LoVo (cell line): ENCODE measurements around the gene LMOD1.
"Not testable (repeated sequence)": the region's sequence is repeated elsewhere in the genome, so short reads cannot be mapped to it uniquely, and the experiment has no call there.

Experiments
- DNase-seq: peaks from one replicate; pipeline ENCODE4 v3.0.0-alpha.2; 2016; ENCODE audit warnings: low spot score

The LMOD1 gene

DNA sequence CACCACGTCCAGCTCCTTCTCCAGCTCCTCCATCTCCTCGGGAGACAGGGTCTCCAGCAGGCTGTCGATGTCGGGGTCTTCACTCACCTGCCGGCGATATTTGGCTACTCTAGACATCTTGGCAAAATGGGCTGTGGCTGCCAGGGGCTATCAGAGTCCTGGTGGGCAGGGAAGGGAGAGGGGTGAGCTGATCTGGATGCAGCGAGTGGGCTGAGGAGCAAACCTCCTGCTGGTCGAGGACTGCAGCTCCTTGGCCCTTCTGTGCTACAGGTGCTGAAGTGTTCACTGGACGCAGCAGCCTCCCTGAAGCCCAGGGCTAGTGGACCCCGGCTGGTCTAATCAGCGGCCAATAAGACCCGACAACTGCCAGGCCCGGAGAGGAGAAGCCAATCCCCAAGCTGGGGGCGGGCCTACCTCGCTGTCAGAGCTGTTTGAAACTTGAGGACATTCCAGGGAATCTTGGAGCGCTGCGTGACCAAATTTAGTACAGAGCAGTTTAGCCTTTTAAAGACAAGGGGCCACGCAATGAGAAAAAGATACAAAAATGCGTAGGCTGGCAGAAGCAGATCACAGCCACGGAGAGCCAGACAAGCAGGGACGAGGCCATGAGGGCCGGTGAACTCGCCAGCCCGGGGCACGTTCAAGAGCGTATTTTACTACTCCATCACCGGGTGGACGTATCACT lies at the start of gene LMOD1:
LMOD1 (minus strand) TSS at position 325 of the 685 bp plus-strand sequence; CDS start at position 117, 208 bp downstream.
- no peak for DNase-seq

DNA sequence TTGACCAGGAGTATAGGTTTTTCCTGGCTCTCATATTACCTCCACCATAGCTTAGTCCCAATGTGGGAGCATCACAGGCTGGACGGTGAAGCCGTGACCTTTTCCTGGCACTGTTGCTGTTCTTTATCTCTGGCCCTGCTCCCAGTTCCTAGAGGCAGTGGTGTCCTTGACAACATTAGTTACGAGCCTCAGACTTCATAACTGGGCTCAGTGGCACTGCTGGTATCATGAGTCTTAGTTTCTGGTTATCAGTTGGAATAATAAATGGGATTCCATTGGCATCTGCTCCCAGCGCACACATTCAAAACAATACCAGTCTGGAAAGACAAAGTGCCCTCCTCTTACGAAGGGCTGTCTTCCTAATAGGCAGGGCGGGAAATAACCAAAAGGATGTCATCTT lies 44.1 kb upstream of the LMOD1 start:
- no peak for DNase-seq

DNA sequence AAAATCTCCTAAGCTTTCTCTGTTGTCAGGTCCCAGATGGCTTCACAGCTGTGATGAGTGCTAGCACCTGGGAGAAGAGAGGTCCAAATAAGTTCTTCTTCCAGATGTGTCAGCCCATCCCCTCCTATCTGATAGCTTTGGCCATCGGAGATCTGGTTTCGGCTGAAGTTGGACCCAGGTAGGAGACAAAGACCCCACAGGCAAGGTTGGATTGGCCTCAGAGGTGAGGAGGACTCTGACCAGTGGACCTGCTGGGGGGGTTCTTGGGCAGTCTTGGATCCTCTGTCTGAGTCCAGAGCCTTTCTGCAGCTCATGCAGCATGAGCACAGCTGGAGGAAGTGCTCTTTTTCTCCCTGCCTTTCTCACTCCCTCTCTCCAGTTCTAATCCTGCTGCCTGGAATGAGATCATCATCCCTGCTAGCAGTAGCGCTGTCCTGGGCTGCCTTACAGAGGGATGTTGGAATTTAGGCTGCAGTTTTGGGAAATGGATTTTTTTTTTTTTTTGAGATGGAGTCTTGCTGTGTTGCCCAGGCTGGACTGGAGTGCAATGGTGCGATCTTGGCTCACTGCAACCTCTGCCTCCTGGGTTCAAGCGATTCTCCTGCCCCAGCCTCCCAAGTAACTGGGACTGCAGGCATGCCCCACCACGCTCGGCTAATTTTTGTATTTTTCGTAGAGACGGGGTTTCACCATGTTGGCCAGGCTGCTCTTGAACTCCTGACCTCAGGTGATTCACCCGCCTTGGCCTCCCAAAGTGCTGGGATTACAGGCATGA lies 43.2 kb upstream of the LMOD1 start:
- DNase-seq, result no peak

DNA sequence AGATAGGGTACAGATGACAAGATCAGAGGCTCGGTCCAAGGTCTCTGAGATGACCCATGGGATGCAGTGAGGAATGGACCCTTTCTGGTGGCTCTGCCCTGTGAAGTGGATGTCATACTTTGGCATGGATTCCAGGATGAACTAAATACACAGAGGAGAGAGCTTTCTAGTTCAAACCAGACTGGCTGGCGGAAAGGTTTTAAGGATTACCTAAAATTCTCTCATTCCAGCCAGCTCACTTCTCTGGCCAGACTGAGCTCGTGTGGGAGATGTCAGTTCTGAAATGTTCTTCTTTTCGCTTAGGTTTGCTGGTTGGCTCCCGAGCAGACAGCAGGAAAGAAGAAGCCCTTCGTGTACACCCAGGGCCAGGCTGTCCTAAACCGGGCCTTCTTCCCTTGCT lies 42.3 kb upstream of the LMOD1 start:
- DNase-seq, result no peak

DNA sequence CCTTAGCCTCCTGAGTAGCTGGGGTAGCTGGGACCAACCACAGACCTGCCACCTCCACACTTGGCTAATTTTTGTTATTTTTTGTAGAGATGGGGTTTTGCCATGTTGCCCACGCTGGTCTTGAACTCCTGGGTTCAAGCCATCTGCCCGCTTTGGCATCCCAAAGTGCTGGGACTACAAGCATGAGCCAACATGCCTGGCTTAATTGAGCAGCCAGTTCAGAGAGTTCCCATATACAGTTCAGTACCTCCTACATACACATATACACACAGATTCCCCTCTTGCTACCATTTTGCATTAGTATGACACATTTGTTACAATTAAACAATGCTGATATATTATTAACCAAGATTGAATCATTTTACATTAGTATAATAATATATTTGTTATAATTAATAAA lies 39.0 kb upstream of the LMOD1 start:
- DNase-seq, result no peak

DNA sequence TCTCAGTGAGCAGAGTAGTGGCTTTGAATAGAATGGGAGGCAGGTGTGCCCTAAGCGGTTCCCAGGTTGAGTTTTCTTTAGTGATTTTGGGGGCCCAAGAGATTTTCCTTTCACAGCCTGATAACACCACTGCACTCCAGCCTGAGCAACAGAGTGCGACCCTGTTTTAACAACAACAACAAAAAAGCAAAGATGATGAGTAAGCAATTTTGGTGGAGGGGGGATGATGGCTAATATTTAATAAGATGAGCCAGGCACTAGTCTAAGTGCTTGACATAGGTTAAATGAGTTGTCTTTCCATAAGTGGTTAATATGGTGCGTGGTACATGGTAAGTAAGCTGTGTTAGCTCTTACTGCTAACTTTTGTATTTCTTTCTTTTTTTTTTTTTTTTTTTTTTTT lies 38.1 kb upstream of the LMOD1 start:
- DNase-seq, result no peak

DNA sequence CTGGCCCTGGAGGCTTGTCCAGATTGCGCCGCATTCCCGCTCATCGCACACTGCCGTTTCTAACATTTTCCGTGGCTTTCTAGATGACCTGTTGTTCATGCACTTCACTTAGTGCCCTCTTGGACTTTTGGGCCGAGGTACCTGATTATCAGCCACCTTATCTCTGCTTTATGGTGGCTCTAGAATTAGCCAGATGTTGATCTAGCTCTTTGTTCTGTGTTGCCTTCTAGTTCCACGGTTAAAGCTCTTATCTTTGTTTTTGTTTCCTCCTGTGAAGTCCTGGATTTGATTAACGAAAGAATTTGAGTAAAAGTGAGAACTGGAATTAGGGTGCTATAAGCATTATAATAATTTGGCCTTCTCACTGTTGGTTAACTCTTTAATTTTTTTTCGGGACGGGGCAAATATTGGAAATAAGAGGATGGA lies 37.0 kb upstream of the LMOD1 start:
- DNase-seq, result no peak

DNA sequence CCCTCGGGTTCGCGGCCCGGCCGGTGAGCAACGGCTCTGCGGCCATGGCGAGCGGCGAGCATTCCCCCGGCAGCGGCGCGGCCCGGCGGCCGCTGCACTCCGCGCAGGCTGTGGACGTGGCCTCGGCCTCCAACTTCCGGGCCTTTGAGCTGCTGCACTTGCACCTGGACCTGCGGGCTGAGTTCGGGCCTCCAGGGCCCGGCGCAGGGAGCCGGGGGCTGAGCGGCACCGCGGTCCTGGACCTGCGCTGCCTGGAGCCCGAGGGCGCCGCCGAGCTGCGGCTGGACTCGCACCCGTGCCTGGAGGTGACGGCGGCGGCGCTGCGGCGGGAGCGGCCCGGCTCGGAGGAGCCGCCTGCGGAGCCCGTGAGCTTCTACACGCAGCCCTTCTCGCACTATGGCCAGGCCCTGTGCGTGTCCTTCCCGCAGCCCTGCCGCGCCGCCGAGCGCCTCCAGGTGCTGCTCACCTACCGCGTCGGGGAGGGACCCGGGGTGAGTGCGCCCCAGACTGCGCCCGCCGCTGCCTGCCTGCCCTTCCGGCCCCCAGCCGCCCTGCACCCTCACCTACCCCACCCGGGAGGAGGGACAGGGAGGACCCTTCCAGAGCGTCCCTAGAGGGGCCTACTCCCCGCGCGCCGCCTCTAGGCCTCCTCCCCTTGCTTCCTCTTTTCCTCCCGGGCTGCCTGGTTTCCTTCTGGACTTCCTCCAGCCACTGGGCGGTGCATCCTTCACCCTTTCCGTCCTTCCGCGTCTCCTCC lies 36.5 kb upstream of the LMOD1 start, which contains the start of gene RNPEP:
RNPEP (plus strand) TSS at position 26 of the 757 bp plus-strand sequence; CDS start at position 45, 19 bp downstream.
- DNase-seq, result peak; percentile 78

DNA sequence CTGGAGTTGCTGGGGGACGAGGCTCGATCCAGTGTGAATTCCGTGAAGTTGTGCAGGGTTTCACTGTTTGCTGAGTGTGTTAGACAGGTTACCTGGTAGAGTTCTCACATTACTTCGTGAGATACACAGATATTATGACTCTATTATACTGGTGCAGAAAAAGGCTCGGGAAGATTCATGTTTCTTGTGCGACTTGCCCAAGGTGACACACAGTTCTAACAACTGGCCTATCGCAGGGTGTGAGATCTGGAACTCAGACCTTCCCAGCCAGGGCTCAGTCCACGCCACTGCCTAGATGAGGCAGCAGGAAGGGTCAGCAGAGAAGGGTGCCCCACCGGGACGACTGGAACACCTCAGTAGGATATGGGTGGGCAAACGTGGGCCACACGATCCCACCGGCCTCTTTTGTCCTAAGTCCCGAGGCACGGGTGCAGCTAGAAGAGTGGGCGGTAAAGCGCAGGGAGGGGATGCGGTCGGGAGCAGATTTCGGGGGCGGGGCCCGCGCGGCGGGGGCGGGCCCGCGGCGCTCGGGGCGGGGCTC lies 35.8 kb upstream of the LMOD1 start:
- DNase-seq, result peak; percentile 81

DNA sequence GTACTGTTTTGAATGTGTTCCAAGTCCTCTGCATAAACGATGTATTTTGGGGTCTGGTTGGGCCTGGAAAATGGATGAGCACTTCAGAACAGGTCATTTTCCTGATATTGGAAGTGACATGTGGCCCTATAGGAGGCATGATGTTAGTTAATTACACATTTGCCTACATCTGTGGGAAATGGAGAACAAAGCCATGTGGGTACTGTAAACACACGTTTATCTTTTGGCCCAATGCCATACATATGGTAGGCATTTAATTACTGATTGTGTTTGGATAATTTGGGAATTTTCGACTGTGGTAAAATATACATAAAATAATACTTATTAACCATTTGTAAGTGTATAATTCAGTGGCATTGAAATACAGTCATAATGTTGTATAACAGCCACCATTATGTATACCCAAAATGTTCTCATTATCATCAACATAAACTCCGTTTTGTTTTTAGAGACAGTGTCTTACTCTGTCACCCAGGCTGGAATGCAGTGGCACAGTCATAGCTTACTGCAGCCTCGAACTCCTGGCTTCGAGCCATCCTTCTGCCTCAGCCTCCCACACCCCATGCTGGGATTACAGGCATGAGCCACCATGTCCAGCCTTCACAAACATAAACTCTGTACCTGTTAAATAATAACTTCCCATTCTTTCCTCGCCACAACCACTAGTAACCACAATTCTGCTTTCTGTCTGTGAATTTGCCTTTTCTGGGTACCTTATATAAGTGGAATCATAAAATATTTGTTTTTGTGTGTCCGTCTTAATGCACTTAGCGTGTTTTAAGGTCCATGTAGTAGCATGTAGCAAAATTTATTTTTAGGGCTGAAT lies 24.2 kb upstream of the LMOD1 start:
- peak; percentile 26 for DNase-seq

DNA sequence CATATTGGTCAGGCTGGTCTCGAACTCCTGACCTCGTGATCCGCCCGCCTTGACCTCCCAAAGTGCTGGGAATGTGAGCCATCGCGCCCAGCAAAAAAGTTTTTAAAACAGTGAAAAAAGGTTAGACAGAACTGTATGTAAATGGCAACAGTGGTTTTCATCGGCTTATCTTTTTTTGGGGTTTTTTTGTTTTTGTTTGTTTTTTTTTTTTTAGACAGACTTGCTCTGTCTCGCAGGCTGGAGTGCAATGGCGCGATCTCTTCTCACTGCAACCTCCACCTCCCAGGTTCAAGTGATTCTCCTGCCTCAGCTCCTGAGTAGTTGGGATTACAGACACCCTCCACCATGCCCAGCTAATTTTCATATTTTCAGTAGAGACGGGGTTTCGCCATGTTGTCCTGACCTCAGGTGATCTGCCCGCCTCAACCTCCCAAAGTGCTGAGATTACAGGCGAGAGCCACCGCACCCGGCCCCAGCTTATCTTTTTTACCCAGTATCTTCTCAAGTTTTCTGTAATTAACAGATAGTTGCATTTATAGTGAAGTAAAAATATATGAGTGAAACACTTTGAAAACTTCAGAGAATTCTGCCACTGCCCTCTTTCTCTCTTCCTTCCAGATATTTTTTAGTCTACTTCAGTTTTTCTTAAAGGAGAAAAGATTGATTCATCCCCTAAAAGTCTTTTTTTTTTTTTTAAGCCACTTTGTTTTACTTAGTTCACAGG lies 22.0 kb upstream of the LMOD1 start:
- DNase-seq, result no peak

DNA sequence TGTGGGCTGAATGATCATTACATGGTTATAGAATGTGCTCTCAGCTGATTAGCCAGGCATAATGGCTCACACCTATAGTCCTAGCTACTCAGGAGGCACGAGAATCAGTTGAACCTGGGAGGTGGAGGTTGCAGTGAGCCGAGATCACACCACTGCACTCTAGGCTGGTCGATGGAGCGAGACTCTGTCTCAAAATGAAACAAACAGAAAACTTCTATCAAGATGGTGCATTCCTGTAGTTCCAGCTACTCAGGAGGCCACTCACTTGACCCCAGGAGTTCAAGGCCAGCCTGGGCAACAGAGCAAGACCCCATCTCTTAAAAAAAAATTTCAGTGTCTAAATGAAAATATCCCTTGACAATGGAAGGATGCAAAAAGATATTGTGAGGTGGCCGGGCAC lies 19.8 kb upstream of the LMOD1 start:
- DNase-seq, result no peak

DNA sequence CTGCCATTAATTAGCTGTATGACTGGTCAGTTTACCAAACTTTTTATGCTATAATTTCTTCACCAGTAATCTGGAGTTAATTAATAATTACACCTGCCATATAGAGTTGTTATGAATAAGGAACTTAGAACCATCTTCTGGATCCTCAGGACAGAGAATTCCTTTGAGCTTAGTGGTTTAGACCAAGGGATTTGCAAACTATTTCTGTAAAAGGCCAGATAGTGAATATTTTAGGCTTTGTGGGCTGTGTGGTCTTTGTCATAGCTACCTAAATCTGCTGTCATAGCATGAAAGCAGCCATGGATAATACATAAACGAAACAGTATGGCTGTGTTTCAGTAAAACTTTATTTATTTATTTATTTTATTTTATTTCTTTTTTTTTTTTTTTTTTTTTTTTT lies 17.9 kb upstream of the LMOD1 start:
- DNase-seq, result no peak

DNA sequence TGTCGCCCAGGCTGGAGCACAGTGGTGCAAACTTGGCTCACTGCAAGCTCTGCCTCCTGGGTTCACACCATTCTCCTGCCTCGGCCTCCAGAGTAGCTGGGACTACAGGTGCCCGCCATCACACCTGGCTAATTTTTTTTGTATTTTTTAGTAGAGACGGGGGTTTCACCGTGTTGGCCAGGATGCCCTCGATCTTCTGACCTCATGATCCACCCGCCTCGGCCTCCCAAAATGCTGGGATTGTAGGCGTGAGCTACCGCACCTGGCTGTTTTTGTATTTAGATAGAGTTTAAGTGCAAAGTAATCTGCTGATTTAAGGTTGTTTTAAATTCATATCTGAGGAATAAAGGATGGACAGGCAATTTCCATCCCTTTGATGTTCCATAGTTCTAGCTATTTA lies 16.0 kb upstream of the LMOD1 start:
- DNase-seq, result not testable (repeated sequence)

DNA sequence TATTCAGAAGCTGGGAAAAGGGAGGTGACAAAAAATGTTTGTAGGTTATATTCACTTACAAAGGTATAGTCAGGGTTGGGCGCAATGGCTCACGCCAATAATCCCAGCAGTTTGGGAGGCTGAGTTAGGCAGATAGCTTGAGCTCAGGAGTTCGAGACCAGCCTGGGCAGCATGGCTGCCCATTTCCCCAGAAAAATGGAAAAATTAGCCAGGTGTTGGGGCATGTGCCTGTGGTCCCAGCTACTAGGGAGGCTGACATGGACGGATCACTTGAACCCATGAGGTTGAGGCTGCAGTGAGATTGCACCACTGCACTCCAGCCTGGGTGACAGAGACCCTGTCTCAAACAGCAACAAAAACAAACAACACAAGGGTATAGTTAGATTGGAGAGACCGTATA lies 12.0 kb upstream of the LMOD1 start:
- no peak for DNase-seq

DNA sequence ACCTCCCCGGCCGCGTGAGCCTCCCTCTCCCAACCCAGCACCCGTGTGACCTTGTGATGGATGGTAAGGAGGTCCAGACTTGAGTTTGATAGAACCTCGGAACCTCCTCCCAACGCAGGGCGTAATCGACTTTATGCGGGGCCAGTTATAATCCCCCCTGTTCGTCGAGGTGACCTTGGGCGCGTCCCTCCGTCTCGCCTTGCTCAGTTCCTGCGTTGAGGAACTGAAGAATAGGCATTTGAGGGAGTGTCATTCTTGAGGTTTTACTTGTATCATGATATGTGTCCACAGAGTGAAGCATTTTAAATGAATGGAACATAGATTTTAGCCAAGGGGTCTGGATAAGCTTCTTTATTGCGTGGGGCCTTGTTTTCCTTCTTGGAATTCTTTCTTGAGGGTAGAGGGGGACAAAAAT lies 9.4 kb upstream of the LMOD1 start:
- DNase-seq, result no peak

DNA sequence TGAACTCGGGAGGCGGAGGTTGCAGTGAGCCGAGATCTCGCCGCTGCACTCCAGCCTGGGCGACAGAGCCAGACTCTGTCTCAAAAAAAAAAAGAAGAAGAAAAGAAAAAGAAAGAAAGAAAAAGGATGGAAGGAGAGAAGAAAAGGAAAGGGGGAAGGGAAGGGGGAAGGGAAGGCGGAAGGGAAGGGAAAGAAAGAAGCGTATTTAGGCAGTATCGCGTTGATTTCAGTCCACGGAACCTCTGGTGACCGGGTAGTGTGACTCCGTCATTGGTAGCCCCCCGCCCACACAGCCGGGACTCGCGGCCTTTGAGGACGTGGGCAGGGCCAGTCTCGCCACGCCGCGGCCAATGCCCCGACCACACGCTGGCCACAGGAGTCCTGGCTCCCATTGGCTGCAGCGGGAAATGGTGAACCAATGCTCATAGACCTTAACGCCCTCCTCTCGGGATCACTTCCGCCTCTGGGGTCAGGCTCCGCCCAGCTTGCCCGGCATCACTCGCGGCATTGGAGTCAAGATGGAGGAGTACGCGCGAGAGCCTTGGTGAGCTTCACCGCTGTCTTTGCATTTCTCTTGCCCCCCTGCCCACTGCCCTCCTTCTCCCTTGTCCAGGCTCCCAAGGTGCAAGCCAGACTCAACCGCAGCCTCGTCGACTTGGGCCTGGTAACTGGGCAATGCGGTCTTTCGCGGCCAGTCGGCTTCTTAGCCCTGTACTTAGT lies 8.8 kb upstream of the LMOD1 start, which contains the start of gene TIMM17A:
TIMM17A (plus strand) TSS at position 495 of the 720 bp plus-strand sequence; CDS start at position 519, 24 bp downstream.
- DNase-seq, result peak; percentile 98

DNA sequence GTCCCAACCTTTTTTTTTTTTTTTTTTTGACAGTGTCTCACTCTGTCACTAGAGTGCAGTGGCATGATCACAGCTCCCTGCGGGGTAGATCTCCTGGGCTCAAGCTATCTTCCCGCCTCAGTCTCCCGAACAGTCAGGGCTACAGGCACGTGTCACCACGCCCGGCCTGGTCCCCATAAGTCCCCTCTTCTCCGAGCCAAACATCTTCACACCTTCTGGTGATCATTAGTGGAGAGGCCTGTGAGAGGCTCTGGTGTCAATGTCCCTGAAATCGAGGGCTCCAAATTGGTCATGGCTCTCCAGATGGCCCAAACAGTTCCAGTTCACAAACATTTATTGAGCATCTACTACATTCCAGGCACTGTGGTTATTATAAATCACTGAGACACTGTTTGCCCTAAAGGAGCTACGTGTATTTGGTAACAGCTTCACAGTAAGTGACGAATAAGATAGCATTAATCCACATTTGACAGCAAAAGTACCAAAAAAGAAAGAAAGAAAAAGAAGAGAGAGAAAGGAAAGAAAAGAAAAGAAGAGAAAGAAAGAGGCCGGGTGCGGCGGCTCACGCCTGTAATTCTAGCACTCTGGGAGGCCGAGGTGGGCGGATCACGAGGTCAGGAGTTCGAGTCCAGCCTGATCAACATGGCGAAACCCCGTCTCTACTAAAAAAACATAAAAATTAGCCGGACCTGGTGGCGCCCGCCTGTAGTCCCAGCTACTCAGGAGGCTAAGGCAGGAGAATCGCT lies 8.1 kb upstream of the LMOD1 start:
- DNase-seq, result no peak

DNA sequence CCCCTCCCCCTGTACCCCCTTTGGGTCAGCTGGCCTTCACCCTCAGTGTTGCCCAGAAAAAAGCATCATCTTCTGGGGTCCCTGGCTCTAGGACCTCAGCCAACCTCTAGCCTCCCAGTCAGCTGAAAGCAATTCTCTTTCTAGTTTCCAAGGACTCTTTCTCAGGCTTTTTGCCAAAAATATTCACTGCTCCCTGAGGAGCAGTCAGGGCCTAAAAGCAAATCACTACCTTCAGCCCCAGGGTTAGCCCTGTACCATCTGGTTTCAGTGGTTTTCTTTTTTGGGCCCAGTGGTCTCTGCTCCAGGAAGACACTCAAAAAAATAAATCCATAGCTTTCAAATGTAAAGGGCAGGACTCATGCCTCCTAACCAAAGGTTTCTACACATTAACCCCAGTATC lies 3.1 kb upstream of the LMOD1 start:
- no peak for DNase-seq

DNA sequence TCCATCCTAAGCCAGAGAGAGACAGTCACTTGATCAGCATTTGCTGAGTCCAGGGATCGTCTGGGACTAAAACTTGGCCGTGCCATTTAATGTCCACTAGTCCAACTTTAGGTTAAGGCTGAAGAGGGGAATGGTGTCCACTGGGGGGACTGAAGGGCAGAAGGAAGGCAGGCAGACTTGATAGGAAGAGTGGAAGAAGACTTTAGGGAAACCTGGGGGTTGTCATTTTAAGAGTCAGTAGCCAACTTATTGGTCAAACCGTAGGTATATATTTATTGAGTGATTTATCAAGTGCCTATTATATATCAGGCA lies 1.3 kb upstream of the LMOD1 start:
- DNase-seq, result no peak
